ENCODE measurements around the gene ATXN10. TPM values are rescaled to one million over a fixed set of nuclear protein-coding genes. Genes with fewer than 3 reads are reported as not detected.

Gene ATXN10
- total RNA-seq, 4 donors from 2014 or later = 79.0 to 152 (median 88.3) TPM

- intact Hi-C loops (cut with DNase I) = no loop called here
- no peaks in the 10 kb centered on the region for H3K27me3 ChIP-seq
- peaks cover 0 to 48% (median 0%) of the 10 kb centered on the region in 3 donors for H3K36me3 ChIP-seq
- H3K4me1 ChIP-seq = peaks cover 0 to 38% (median 0%) of the 10 kb centered on the region in 3 donors
- no peak for TF ChIP-seq POLR2A (IDR thresholded peaks at IDR 0.05)
- TF ChIP-seq, protein P1, sequence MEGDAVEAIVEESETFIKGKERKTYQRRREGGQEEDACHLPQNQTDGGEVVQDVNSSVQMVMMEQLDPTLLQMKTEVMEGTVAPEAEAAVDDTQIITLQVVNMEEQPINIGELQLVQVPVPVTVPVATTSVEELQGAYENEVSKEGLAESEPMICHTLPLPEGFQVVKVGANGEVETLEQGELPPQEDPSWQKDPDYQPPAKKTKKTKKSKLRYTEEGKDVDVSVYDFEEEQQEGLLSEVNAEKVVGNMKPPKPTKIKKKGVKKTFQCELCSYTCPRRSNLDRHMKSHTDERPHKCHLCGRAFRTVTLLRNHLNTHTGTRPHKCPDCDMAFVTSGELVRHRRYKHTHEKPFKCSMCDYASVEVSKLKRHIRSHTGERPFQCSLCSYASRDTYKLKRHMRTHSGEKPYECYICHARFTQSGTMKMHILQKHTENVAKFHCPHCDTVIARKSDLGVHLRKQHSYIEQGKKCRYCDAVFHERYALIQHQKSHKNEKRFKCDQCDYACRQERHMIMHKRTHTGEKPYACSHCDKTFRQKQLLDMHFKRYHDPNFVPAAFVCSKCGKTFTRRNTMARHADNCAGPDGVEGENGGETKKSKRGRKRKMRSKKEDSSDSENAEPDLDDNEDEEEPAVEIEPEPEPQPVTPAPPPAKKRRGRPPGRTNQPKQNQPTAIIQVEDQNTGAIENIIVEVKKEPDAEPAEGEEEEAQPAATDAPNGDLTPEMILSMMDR (IDR thresholded peaks at IDR 0.05) = no peak
- H3K9me3 ChIP-seq = no peaks in the 10 kb centered on the region
- DNase-seq = no peak
- no peak overlapping the region for H3K4me3 ChIP-seq
- no peak overlapping the region for H3K27ac ChIP-seq
- whole genome bisulfite sequencing, 2 donors = 73 to 81% methylated on average over 8 of the region's 8 CpGs
Measured at GRCh38 chr22:45840483-45840882, 168.8 kb downstream of the ATXN10 start.

- no peak for TF ChIP-seq POLR2A (IDR thresholded peaks at IDR 0.05)
- TF ChIP-seq, protein P1 (IDR thresholded peaks at IDR 0.05) = no peak
- DNase-seq = no peak
Measured at GRCh38 chr22:45842291-45842991, 170.8 kb downstream of the ATXN10 start.

DNA sequence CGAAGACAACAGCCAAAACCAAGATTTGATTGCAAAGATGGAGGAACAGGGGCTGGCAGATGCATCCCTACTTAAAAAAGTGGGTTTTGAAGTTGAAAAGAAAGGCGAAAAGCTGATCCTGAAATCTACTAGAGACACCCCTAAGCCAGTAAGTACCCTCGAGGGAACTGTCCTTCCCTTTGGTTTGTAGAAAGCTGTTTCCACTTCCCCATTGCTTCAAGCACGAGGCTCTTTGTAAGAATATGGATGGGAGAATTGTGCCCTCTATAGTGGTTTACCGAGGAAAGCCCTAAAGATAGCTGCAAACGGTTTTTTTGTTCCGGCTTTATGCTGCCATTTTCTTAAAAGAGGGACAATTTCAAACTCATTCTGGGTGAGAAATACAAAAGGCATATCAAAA, 171.4 kb downstream of the ATXN10 start:
- 62 to 71% methylated on average over 7 of the region's 7 CpGs for WGBS, 2 donors
- DNase-seq = no peak

More at GRCh38 chr22:45842291-45842991, 170.8 kb downstream of the ATXN10 start:
- Histone ChIP-seq H3K4me3 (no peak overlapping the region), H3K27ac (peak overlapping the region in 3 of 4 donors; percentile 9 to 61 (median 18)), H3K36me3 (peaks cover 0 to 52% (median 0%) of the 10 kb centered on the region in 3 donors), H3K9me3 (no peaks in the 10 kb centered on the region), H3K27me3 (no peaks in the 10 kb centered on the region), H3K4me1 (peaks cover 0 to 45% (median 0%) of the 10 kb centered on the region in 3 donors)
- intact Hi-C loops (cut with DNase I) = no loop called here
- WGBS, 2 donors = 58 to 63% methylated on average over 11 to 12 of the region's 12 CpGs

DNA sequence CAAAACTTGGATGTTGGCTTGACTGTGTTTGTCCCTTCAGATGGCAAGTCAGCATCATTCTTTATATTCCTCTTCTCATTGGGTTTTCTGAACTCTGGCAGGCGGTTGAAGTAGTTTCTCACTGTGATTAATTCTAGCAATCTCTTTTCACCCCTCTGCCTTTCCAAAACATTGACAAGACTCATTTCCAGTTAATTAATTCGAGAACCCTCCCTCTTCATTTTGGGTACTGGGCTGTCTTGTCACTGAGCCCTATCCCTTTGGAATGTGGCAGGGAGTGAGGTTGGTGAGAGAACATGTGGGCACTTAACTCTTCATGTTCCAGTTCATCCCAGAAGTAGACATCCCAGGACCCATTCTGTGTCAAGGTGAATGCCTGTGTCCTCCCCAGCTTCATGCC, 172.4 kb downstream of the ATXN10 start:
- peaks cover 0 to 47% (median 0%) of the 10 kb centered on the region in 3 donors for H3K4me1 ChIP-seq
- DNase-seq = no peak
- H3K27ac ChIP-seq = no peak overlapping the region
- 57 to 86% methylated on average over 2 of the region's 2 CpGs for WGBS, 2 donors
- intact Hi-C loops (cut with DNase I) = no loop called here
- no peaks in the 10 kb centered on the region for H3K27me3 ChIP-seq
- TF ChIP-seq POLR2A (IDR thresholded peaks at IDR 0.05) = no peak
- TF ChIP-seq, protein P1 (IDR thresholded peaks at IDR 0.05) = no peak
- H3K9me3 ChIP-seq = no peaks in the 10 kb centered on the region
- H3K36me3 ChIP-seq = peaks cover 0 to 67% (median 0%) of the 10 kb centered on the region in 3 donors
- no peak overlapping the region for H3K4me3 ChIP-seq

More for the DNA sequence above, 171.4 kb downstream of the ATXN10 start:
- Histone ChIP-seq H3K36me3 (peaks cover 0 to 58% (median 0%) of the 10 kb centered on the region in 3 donors), H3K9me3 (no peaks in the 10 kb centered on the region), H3K27me3 (no peaks in the 10 kb centered on the region), H3K27ac (no peak overlapping the region), H3K4me1 (peaks cover 0 to 47% (median 0%) of the 10 kb centered on the region in 3 donors), H3K4me3 (no peak overlapping the region)
- intact Hi-C loops (cut with DNase I) = no loop called here
- no peak for TF ChIP-seq POLR2A (IDR thresholded peaks at IDR 0.05)
- TF ChIP-seq, protein P1 (IDR thresholded peaks at IDR 0.05) = no peak

- Histone ChIP-seq H3K9me3 (no peaks in the 10 kb centered on the region), H3K36me3 (peaks cover 0 to 68% (median 0%) of the 10 kb centered on the region in 3 donors), H3K27me3 (no peaks in the 10 kb centered on the region), H3K4me3 (no peak overlapping the region), H3K4me1 (peaks cover 0 to 47% (median 0%) of the 10 kb centered on the region in 3 donors), H3K27ac (no peak overlapping the region)
- DNase-seq = no peak
- TF ChIP-seq POLR2A (IDR thresholded peaks at IDR 0.05) = no peak
- TF ChIP-seq, protein P1 (IDR thresholded peaks at IDR 0.05) = no peak
- 63 to 65% methylated on average over 5 of the region's 5 CpGs for WGBS, 2 donors
- intact Hi-C loops (cut with DNase I) = no loop called here
Measured at GRCh38 chr22:45845076-45845487, 173.4 kb downstream of the ATXN10 start.

Measured in esophagus squamous epithelium (tissue), 5 donors.